ENCODE measurements around the gene SLC46A2. TPM values are rescaled to one million over a fixed set of nuclear protein-coding genes. Genes with fewer than 3 reads are reported as not detected.

Gene SLC46A2
- total RNA-seq, 2 donors from 2014 or later = not detected

- no peak overlapping the region for H3K27ac ChIP-seq (ENCODE audit: low read depth, low read length)
- peaks cover 5% of the 10 kb centered on the region for H3K4me1 ChIP-seq (ENCODE audit: control insufficient read depth, insufficient read depth, low read length)
- TF ChIP-seq CTCF (conservative IDR thresholded peaks at IDR 0.05) = no peak
- no peak for DNase-seq
- Mint-ChIP-seq H3K27ac (no peak overlapping the region), H3K36me3 (ENCODE audit: low read depth) (peaks cover 23% of the 10 kb centered on the region), H3K4me3 (no peak overlapping the region), H3K27me3 (ENCODE audit: insufficient read depth) (no peaks in the 10 kb centered on the region), H3K9me3 (peaks cover 11% of the 10 kb centered on the region), H3K4me1 (peaks cover 12% of the 10 kb centered on the region)
- no peaks in the 10 kb centered on the region for H3K36me3 ChIP-seq (ENCODE audit: control insufficient read depth, insufficient read depth, low read length)
- WGBS, 2 experiments (ENCODE audit: insufficient coverage in 1 of 2, insufficient read length in 1 of 2) = 42% methylated on average over 4 of the region's 4 CpGs; no CpG with 5 or more reads in 1 of the 2 experiments
- H3K4me3 ChIP-seq (ENCODE audit: low read length) = no peak overlapping the region
- H3K9me3 ChIP-seq (ENCODE audit: control insufficient read depth, low read length) = peaks cover 10% of the 10 kb centered on the region
- H3K9ac ChIP-seq (ENCODE audit: extremely low read depth, low read length, poor library complexity, severe bottlenecking) = no peak overlapping the region
- H3K27me3 ChIP-seq (ENCODE audit: control insufficient read depth, insufficient read depth, low read length, poor library complexity, severe bottlenecking) = no peaks in the 10 kb centered on the region
Measured at GRCh38 chr9:112863214-112863613, 27.5 kb downstream of the SLC46A2 start.

GRCh38 chr9:112861638-112862555 is 28.8 kb downstream of the SLC46A2 start:
- no peak overlapping the region for H3K27ac Mint-ChIP-seq
- peaks cover 17% of the 10 kb centered on the region for H3K36me3 Mint-ChIP-seq (ENCODE audit: low read depth)
- H3K9me3 Mint-ChIP-seq = peaks cover 8% of the 10 kb centered on the region
- Histone ChIP-seq H3K9me3 (ENCODE audit: control insufficient read depth, low read length) (peaks cover 10% of the 10 kb centered on the region), H3K9ac (ENCODE audit: extremely low read depth, low read length, poor library complexity, severe bottlenecking) (no peak overlapping the region), H3K27ac (ENCODE audit: low read depth, low read length) (no peak overlapping the region), H3K4me1 (ENCODE audit: control insufficient read depth, insufficient read depth, low read length) (no peaks in the 10 kb centered on the region), H3K27me3 (ENCODE audit: control insufficient read depth, insufficient read depth, low read length, poor library complexity, severe bottlenecking) (no peaks in the 10 kb centered on the region), H3K36me3 (ENCODE audit: control insufficient read depth, insufficient read depth, low read length) (no peaks in the 10 kb centered on the region), H3K4me3 (ENCODE audit: low read length) (no peak overlapping the region)
- DNase-seq = no peak
- H3K4me1 Mint-ChIP-seq = peaks cover 6% of the 10 kb centered on the region
- no peak for TF ChIP-seq CTCF (conservative IDR thresholded peaks at IDR 0.05)
- no peak overlapping the region for H3K4me3 Mint-ChIP-seq
- H3K27me3 Mint-ChIP-seq (ENCODE audit: insufficient read depth) = no peaks in the 10 kb centered on the region
- WGBS, 2 experiments (ENCODE audit: insufficient coverage in 1 of 2, insufficient read length in 1 of 2) = 94 to 96% methylated on average over 15 to 19 of the region's 19 CpGs

GRCh38 chr9:112861155-112861554 is 29.5 kb downstream of the SLC46A2 start:
- WGBS, 2 experiments (ENCODE audit: insufficient coverage in 1 of 2, insufficient read length in 1 of 2) = 90 to 95% methylated on average over 2 to 3 of the region's 3 CpGs
- DNase-seq = no peak
- Mint-ChIP-seq H3K27me3 (ENCODE audit: insufficient read depth) (no peaks in the 10 kb centered on the region), H3K4me1 (peaks cover 6% of the 10 kb centered on the region), H3K27ac (no peak overlapping the region), H3K4me3 (no peak overlapping the region), H3K9me3 (peaks cover 8% of the 10 kb centered on the region), H3K36me3 (ENCODE audit: low read depth) (peaks cover 13% of the 10 kb centered on the region)
- Histone ChIP-seq H3K36me3 (ENCODE audit: control insufficient read depth, insufficient read depth, low read length) (no peaks in the 10 kb centered on the region), H3K9me3 (ENCODE audit: control insufficient read depth, low read length) (peaks cover 10% of the 10 kb centered on the region), H3K27me3 (ENCODE audit: control insufficient read depth, insufficient read depth, low read length, poor library complexity, severe bottlenecking) (no peaks in the 10 kb centered on the region), H3K9ac (ENCODE audit: extremely low read depth, low read length, poor library complexity, severe bottlenecking) (no peak overlapping the region), H3K27ac (ENCODE audit: low read depth, low read length) (no peak overlapping the region), H3K4me3 (ENCODE audit: low read length) (no peak overlapping the region), H3K4me1 (ENCODE audit: control insufficient read depth, insufficient read depth, low read length) (no peaks in the 10 kb centered on the region)
- TF ChIP-seq CTCF (conservative IDR thresholded peaks at IDR 0.05) = no peak
